AG10803 (cell line): ENCODE results near the gene PXMP4.

Experiments
- DNase-seq: peaks from one replicate; pipeline ENCODE4 v3.0.0; 2010; ENCODE audit warnings: low read depth
- H3K4me3 ChIP-seq: 2 replicates; pipeline ENCODE4 v1.5.1; 2011; ENCODE audit warnings: mild to moderate bottlenecking, low read length, control low read depth
- CTCF ChIP-seq: conservative IDR thresholded peaks from 2 replicates; pipeline ENCODE4 v1.5.1; 2011; ENCODE audit warnings: mild to moderate bottlenecking, low read length, control low read depth, inconsistent platforms

The PXMP4 gene

GRCh38 chr20:33719989-33720709 is at the start of gene PXMP4:
Gene PXMP4 (minus strand): TSS chr20:33720310. CDS start chr20:33720207, 103 bp downstream.
- TF ChIP-seq CTCF, result 0 out of 2 replicates have a peak, but pooled peaks have one; percentile 4
- peak within 1 kb of the TSS; percentile 92 for H3K4me3 ChIP-seq
- DNase-seq, result peak; percentile 99

GRCh38 chr20:33769043-33769442 is 48.9 kb upstream of the PXMP4 start:
- DNase-seq, result no peak
- TF ChIP-seq CTCF, result no peak
- no peak overlapping the region for H3K4me3 ChIP-seq

- DNase-seq, result no peak
- no peak overlapping the region for H3K4me3 ChIP-seq
- TF ChIP-seq CTCF, result no peak
Measured at GRCh38 chr20:33767777-33768138, 47.6 kb upstream of the PXMP4 start.

GRCh38 chr20:33766686-33767085 is 46.6 kb upstream of the PXMP4 start:
- no peak for TF ChIP-seq CTCF
- H3K4me3 ChIP-seq, result no peak overlapping the region

GRCh38 chr20:33765592-33765991 is 45.5 kb upstream of the PXMP4 start:
- no peak for DNase-seq
- H3K4me3 ChIP-seq, result no peak overlapping the region
- TF ChIP-seq CTCF, result no peak

More at GRCh38 chr20:33766686-33767085, 46.6 kb upstream of the PXMP4 start:
- no peak for DNase-seq

GRCh38 chr20:33765099-33765498 is 45.0 kb upstream of the PXMP4 start:
- no peak for TF ChIP-seq CTCF
- DNase-seq, result no peak
- no peak overlapping the region for H3K4me3 ChIP-seq

GRCh38 chr20:33761698-33762250 is 41.7 kb upstream of the PXMP4 start:
- DNase-seq, result no peak
- no peak overlapping the region for H3K4me3 ChIP-seq
- no peak for TF ChIP-seq CTCF
